HCT116 (cell line): ENCODE results near the gene LMTK3. TPM values are rescaled to one million over a fixed set of nuclear protein-coding genes. Genes with fewer than 3 reads are reported as not detected.

ENCODE experiments used
- ATAC-seq: fragments of 200-7000 bp; cut with Tn5 transposase; 2 replicates; pipeline ENCODE4 v1.9.1; 2020; ENCODE audit warnings: mild to moderate bottlenecking, moderate library complexity
- BruUV-seq: library from RNA; stranded (reverse); fragments of 400-500 nt; replicated peaks from 2 replicates; lab custom pipeline; 2021; lab: Mats Ljungman, UMichigan
- CTCF ChIA-PET: fragments of 300-600 bp; sonication (Branson Sonifier 250); formaldehyde crosslinking; loops from one replicate; lab custom pipeline; 2021; ENCODE audit warnings: antibody characterized with exemption; lab: Charles Lee
- POLR2A ChIA-PET: fragments of 300-600, 350-600 bp; sonication (Branson Sonifier 250); formaldehyde crosslinking; loops from one replicate; lab custom pipeline; 2021; ENCODE audit warnings: antibody characterized with exemption; lab: Charles Lee
- RAD21 ChIA-PET, 2 experiments: fragments of 300-600 bp; sonication (Branson Sonifier 250); formaldehyde crosslinking; loops; one replicate each; lab custom pipeline; 2023; ENCODE audit warnings: low total read pairs in 2 of 2; ENCODE audit not compliant: uncharacterized antibody in 2 of 2, unreplicated experiment in 2 of 2, low non-redundant PET in 1 of 2; lab: Charles Lee
- DNase-seq: peaks from one replicate; pipeline ENCODE4 v3.0.0-alpha.2; 2010; ENCODE audit warnings: low read depth, low spot score
- H2AFZ ChIP-seq: fragments of 200-600 bp; shearing (Covaris generic), sonication (generic); 2 replicates; pipeline ENCODE4 v1.6.1; 2017; ENCODE audit warnings: low read depth, mixed run types, mixed read lengths, antibody characterized with exemption, low read length; ENCODE audit not compliant: poor library complexity, severe bottlenecking
- H3K27ac ChIP-seq: 2 replicates; pipeline ENCODE4 v1.5.1; 2012; ENCODE audit warnings: low read depth, low read length
- H3K27me3 ChIP-seq: fragments of 200-600 bp; sonication (generic); 2 replicates; pipeline ENCODE4 v1.6.1; 2016; ENCODE audit warnings: mixed run types, low read length, mixed read lengths; ENCODE audit not compliant: insufficient read depth
- H3K36me3 ChIP-seq, 2 experiments: fragments of 200-500 bp in 1 of 2; fragments of 200-600 bp in 1 of 2; sonication (Bioruptor generic) in 1 of 2; sonication (generic) in 1 of 2; 2 replicates each; pipeline versions ENCODE4 v1.5.1 to v1.6.1; 2014 to 2016; ENCODE audit warnings: low read length in 2 of 2, inconsistent platforms in 1 of 2, mixed read lengths in 1 of 2, mixed run types in 1 of 2; ENCODE audit not compliant: insufficient read depth in 2 of 2, control insufficient read depth in 1 of 2
- H3K4me1 ChIP-seq, 2 experiments: fragments of 200-600 bp in 1 of 2; sonication (generic) in 1 of 2; 2 replicates each; pipeline versions ENCODE4 v1.5.1 to v1.6.1; 2012 to 2017; ENCODE audit warnings: low read length in 2 of 2, inconsistent platforms in 1 of 2, mild to moderate bottlenecking in 1 of 2, mixed read lengths in 1 of 2, mixed run types in 1 of 2, moderate library complexity in 1 of 2; ENCODE audit not compliant: insufficient read depth in 2 of 2, control insufficient read depth in 1 of 2
- H3K4me2 ChIP-seq: fragments of 200-600 bp; sonication (generic); 2 replicates; pipeline ENCODE4 v1.6.1; 2017; ENCODE audit warnings: mixed run types, low read length, mixed read lengths
- H3K4me3 ChIP-seq, 2 experiments: fragments of 200-600 bp in 1 of 2; sonication (generic) in 1 of 2; replicated peaks in 1 of 2; 2 replicates each; pipeline ENCODE4 v1.5.1; 2011 to 2016; ENCODE audit warnings: low read length in 2 of 2, control low read depth in 1 of 2, low read depth in 1 of 2, mild to moderate bottlenecking in 1 of 2, mixed read lengths in 1 of 2, mixed run types in 1 of 2
- H3K79me2 ChIP-seq: fragments of 200-600 bp; sonication (generic); 2 replicates; pipeline ENCODE4 v1.6.1; 2017; ENCODE audit warnings: mild to moderate bottlenecking, mixed run types, low read length, moderate library complexity, mixed read lengths; ENCODE audit not compliant: insufficient read depth
- H3K9ac ChIP-seq: fragments of 200-600 bp; sonication (generic); 2 replicates; pipeline ENCODE4 v1.6.1; 2016; ENCODE audit warnings: low read length, mixed read lengths
- H3K9me2 ChIP-seq: fragments of 200-600 bp; sonication (generic), shearing (Covaris generic); 2 replicates; pipeline ENCODE4 v1.6.1; 2017; ENCODE audit warnings: mixed run types, mild to moderate bottlenecking, moderate library complexity; ENCODE audit not compliant: insufficient read depth
- H3K9me3 ChIP-seq, 2 experiments: fragments of 200-500 bp in 1 of 2; fragments of 200-600 bp in 1 of 2; sonication (Bioruptor generic) in 1 of 2; sonication (generic) in 1 of 2; 2 replicates each; pipeline ENCODE4 v1.6.1; 2014 to 2017; ENCODE audit warnings: low read length in 2 of 2, mixed read lengths in 2 of 2, inconsistent platforms in 1 of 2, low read depth in 1 of 2, mild to moderate bottlenecking in 1 of 2, mixed run types in 1 of 2, moderate library complexity in 1 of 2; ENCODE audit not compliant: control insufficient read depth in 1 of 2, insufficient read depth in 1 of 2
- H4K20me1 ChIP-seq: fragments of 200-600 bp; sonication (generic), shearing (Covaris generic); 2 replicates; pipeline ENCODE4 v1.6.1; 2017; ENCODE audit warnings: mixed run types, mild to moderate bottlenecking, moderate library complexity; ENCODE audit not compliant: insufficient read depth
- CBX3 ChIP-seq: IDR thresholded peaks from 2 replicates; pipeline ENCODE4 v1.6.1; 2012; ENCODE audit warnings: low read depth
- CEBPB ChIP-seq: IDR thresholded peaks from 2 replicates; pipeline ENCODE4 v1.6.1; 2012; ENCODE audit warnings: low read depth
- ELF1 ChIP-seq: IDR thresholded peaks from 2 replicates; pipeline ENCODE4 v1.6.1; 2012; ENCODE audit warnings: low read depth, borderline replicate concordance
- EZH2 ChIP-seq: fragments of 200-600 bp; sonication (generic); IDR thresholded peaks from 2 replicates; pipeline ENCODE4 v1.6.1; 2017; ENCODE audit warnings: antibody characterized with exemption, mixed run types
- EZH2phosphoT487 ChIP-seq: fragments of 200-600 bp; IDR thresholded peaks from 2 replicates; pipeline ENCODE4 v1.6.1; 2018; ENCODE audit warnings: antibody characterized with exemption, borderline replicate concordance
- FOSL1 ChIP-seq: IDR thresholded peaks from 2 replicates; pipeline ENCODE4 v1.6.1; 2012; ENCODE audit warnings: low read depth
- POLR2A ChIP-seq: IDR thresholded peaks from 2 replicates; pipeline ENCODE4 v1.7.0; 2011; ENCODE audit warnings: borderline replicate concordance; ENCODE audit not compliant: insufficient read depth, insufficient read length; ENCODE audit errors: extremely low read depth
- POLR2AphosphoS5 ChIP-seq: IDR thresholded peaks from 2 replicates; pipeline ENCODE4 v1.6.1; 2011; ENCODE audit warnings: mild to moderate bottlenecking, low read depth, low read length, moderate library complexity
- RAD21 ChIP-seq: IDR thresholded peaks from 2 replicates; pipeline ENCODE4 v1.6.1; 2012; ENCODE audit warnings: low read depth, mild to moderate bottlenecking
- SIN3A ChIP-seq: IDR thresholded peaks from 2 replicates; pipeline ENCODE4 v1.6.1; 2012; ENCODE audit warnings: low read depth
- SP1 ChIP-seq: IDR thresholded peaks from 2 replicates; pipeline ENCODE4 v1.6.1; 2012; ENCODE audit warnings: low read depth
- SRF ChIP-seq: IDR thresholded peaks from 2 replicates; pipeline ENCODE4 v1.6.1; 2012; ENCODE audit warnings: low read depth
- TCF7L2 ChIP-seq: IDR thresholded peaks from 2 replicates; pipeline ENCODE4 v1.7.0; 2011; ENCODE audit warnings: borderline replicate concordance, inconsistent platforms; ENCODE audit not compliant: insufficient read depth, insufficient read length; ENCODE audit errors: extremely low read depth
- YY1 ChIP-seq: IDR thresholded peaks from 2 replicates; pipeline ENCODE4 v1.6.1; 2011; ENCODE audit warnings: low read length, low read depth, moderate library complexity, mild to moderate bottlenecking; ENCODE audit not compliant: insufficient replicate concordance; ENCODE audit errors: extremely low read depth
- ZFX ChIP-seq: fragments of 450-650 bp; IDR thresholded peaks from 2 replicates; pipeline ENCODE4 v1.6.1; 2017
- intact Hi-C: fragments of 100-400 bp; cut with micrococcal nuclease; formaldehyde crosslinking; loops from 2 replicates; pipeline ENCODE4 v1.10.0; 2022
- total RNA-seq: library from RNA; stranded (reverse); gene quantifications from one replicate; pipeline ENCODE4 v1.2.1, GENCODE V29; 2021; ENCODE audit not compliant: unreplicated experiment
- TF ChIP-seq, protein P1 (sequence below): IDR thresholded peaks from 2 replicates; pipeline ENCODE4 v1.6.1; 2012
- TF ChIP-seq, protein P2 (sequence below): IDR thresholded peaks from 2 replicates; pipeline ENCODE4 v1.6.1; 2012
- TF ChIP-seq, protein P3 (sequence below): IDR thresholded peaks from 2 replicates; pipeline ENCODE4 v1.6.1; 2011; ENCODE audit warnings: mild to moderate bottlenecking, low read length, moderate library complexity; ENCODE audit not compliant: insufficient replicate concordance; ENCODE audit errors: extremely low read depth
- TF ChIP-seq, protein P4 (sequence below): IDR thresholded peaks from 2 replicates; pipeline ENCODE4 v1.6.1; 2012; ENCODE audit warnings: low read depth

Gene LMTK3
- total RNA-seq, 1 experiment from 2014 or later: 19.9 TPM

DNA sequence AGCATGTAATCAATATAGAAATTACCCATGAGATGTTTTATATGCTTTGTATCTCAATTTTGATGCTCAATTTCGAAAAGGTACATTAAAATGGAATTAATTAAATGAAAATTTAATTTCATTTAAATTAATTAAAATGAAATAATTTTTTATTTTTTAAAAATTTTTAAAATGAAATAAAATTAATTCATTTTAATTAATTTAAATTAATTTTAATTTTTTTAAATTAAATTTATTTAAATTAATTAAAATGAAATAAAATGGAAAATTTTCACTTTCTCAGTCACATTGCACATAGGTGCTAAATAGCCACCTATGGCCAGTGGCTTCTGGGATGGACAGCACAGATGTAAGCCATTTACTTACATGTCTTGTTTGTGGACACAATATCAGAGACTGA lies 36.1 kb upstream of the LMTK3 start:
- CTCF ChIA-PET: no interaction called here
- RAD21 ChIA-PET: no interaction called here
- Histone ChIP-seq H3K9me3 (no peaks in the 10 kb centered on the region), H3K4me1 (peaks cover 21 to 37% of the 10 kb centered on the region in 2 experiments), H3K9me2 (no peaks in the 10 kb centered on the region), H3K79me2 (no peaks in the 10 kb centered on the region), H2AFZ (no peak overlapping the region), H3K4me2 (no peak overlapping the region), H3K36me3 (no peaks in the 10 kb centered on the region), H3K27ac (no peak overlapping the region), H3K27me3 (no peaks in the 10 kb centered on the region), H4K20me1 (no peaks in the 10 kb centered on the region), H3K9ac (no peak overlapping the region), H3K4me3 (no peak overlapping the region)
- no peak for TF ChIP-seq YY1
- TF ChIP-seq SRF: no peak
- no peak for TF ChIP-seq EZH2
- TF ChIP-seq, protein P1, sequence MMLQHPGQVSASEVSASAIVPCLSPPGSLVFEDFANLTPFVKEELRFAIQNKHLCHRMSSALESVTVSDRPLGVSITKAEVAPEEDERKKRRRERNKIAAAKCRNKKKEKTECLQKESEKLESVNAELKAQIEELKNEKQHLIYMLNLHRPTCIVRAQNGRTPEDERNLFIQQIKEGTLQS: no peak
- no peak for TF ChIP-seq EZH2phosphoT487
- TF ChIP-seq POLR2AphosphoS5: no peak
- no peak for TF ChIP-seq SIN3A
- no peak for TF ChIP-seq ZFX
- TF ChIP-seq, protein P2, sequence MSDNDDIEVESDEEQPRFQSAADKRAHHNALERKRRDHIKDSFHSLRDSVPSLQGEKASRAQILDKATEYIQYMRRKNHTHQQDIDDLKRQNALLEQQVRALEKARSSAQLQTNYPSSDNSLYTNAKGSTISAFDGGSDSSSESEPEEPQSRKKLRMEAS: no peak
- TF ChIP-seq, protein P3, sequence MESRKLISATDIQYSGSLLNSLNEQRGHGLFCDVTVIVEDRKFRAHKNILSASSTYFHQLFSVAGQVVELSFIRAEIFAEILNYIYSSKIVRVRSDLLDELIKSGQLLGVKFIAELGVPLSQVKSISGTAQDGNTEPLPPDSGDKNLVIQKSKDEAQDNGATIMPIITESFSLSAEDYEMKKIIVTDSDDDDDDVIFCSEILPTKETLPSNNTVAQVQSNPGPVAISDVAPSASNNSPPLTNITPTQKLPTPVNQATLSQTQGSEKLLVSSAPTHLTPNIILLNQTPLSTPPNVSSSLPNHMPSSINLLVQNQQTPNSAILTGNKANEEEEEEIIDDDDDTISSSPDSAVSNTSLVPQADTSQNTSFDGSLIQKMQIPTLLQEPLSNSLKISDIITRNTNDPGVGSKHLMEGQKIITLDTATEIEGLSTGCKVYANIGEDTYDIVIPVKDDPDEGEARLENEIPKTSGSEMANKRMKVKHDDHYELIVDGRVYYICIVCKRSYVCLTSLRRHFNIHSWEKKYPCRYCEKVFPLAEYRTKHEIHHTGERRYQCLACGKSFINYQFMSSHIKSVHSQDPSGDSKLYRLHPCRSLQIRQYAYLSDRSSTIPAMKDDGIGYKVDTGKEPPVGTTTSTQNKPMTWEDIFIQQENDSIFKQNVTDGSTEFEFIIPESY: no peak
- TF ChIP-seq RAD21: no peak
- no peak for TF ChIP-seq CBX3
- TF ChIP-seq SP1: no peak
- TF ChIP-seq CEBPB: no peak
- no peak for TF ChIP-seq FOSL1
- no peak for TF ChIP-seq POLR2A
- TF ChIP-seq TCF7L2: no peak
- no peak for TF ChIP-seq ELF1
- TF ChIP-seq, protein P4, sequence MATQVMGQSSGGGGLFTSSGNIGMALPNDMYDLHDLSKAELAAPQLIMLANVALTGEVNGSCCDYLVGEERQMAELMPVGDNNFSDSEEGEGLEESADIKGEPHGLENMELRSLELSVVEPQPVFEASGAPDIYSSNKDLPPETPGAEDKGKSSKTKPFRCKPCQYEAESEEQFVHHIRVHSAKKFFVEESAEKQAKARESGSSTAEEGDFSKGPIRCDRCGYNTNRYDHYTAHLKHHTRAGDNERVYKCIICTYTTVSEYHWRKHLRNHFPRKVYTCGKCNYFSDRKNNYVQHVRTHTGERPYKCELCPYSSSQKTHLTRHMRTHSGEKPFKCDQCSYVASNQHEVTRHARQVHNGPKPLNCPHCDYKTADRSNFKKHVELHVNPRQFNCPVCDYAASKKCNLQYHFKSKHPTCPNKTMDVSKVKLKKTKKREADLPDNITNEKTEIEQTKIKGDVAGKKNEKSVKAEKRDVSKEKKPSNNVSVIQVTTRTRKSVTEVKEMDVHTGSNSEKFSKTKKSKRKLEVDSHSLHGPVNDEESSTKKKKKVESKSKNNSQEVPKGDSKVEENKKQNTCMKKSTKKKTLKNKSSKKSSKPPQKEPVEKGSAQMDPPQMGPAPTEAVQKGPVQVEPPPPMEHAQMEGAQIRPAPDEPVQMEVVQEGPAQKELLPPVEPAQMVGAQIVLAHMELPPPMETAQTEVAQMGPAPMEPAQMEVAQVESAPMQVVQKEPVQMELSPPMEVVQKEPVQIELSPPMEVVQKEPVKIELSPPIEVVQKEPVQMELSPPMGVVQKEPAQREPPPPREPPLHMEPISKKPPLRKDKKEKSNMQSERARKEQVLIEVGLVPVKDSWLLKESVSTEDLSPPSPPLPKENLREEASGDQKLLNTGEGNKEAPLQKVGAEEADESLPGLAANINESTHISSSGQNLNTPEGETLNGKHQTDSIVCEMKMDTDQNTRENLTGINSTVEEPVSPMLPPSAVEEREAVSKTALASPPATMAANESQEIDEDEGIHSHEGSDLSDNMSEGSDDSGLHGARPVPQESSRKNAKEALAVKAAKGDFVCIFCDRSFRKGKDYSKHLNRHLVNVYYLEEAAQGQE: no peak
- DNase-seq (no peak), ATAC-seq (no peak)
- intact Hi-C loops: no loop called here
- POLR2A ChIA-PET: no interaction called here
- BruUV-seq: no TSS peak
